ENCODE measurements around the gene CCDC7.
A peak's percentile ranks its signal among the peaks of the same experiment; 100 is the strongest.

CCDC7 gene

DNA sequence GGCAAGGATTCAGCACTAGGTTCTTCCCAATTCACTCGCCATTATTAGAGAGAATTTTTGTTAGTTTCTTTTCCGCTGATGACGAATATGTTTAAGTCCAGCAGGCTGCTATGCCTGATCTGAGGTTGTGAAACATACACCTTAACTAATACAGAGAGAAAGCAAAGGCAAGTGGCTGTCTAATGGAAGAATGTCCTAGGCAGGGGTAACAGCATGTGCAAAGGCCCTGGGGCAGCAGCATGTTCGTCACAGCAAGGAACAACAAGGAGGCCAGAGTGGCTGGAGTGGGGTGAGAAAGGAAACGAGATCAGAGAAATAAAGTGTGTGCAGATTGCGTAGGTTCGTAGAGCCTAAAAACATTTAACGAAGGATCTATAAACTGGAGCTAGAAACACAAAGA is 35.4 kb upstream of the CCDC7 start:
- DNase-seq (ENCODE audit: low read depth), result no peak
- H3K4me3 ChIP-seq (ENCODE audit: low read depth, low read length), result no peak overlapping the region
- TF ChIP-seq, protein P1, sequence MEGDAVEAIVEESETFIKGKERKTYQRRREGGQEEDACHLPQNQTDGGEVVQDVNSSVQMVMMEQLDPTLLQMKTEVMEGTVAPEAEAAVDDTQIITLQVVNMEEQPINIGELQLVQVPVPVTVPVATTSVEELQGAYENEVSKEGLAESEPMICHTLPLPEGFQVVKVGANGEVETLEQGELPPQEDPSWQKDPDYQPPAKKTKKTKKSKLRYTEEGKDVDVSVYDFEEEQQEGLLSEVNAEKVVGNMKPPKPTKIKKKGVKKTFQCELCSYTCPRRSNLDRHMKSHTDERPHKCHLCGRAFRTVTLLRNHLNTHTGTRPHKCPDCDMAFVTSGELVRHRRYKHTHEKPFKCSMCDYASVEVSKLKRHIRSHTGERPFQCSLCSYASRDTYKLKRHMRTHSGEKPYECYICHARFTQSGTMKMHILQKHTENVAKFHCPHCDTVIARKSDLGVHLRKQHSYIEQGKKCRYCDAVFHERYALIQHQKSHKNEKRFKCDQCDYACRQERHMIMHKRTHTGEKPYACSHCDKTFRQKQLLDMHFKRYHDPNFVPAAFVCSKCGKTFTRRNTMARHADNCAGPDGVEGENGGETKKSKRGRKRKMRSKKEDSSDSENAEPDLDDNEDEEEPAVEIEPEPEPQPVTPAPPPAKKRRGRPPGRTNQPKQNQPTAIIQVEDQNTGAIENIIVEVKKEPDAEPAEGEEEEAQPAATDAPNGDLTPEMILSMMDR (conservative IDR thresholded peaks at IDR 0.05; ENCODE audit: low read depth, low read length), result no peak

DNA sequence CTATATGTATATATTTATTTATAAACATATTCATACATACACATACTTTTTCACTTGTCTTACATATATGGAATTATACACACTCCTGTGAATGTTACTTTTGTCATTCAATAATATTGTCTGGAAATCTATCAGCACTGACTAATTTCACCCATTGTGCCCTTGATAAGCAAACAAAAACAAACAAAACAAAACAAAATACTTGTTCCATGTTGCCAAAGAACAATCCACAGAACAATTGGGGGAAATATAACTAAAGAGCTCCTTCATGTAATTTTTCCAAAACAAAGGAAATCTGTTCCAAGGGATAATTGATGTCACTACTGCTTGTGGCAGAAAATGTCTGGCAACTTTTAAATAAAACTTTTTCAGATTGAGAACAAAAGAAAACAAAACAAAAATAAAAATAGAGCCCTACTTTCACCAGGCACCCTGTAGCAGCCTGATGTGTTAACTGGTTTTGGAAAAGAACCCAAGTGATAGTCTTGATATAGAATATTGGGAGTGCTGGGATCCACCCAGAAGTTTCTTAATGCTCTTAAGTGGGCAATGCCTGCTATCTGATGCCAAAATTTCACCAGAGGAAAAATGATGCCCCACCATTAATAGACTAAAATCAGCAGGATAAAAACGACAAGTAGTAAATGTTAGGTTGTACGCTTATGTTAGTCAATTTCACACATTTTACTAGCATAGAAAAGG is 34.0 kb upstream of the CCDC7 start:
- no peak overlapping the region for H3K4me3 ChIP-seq (ENCODE audit: low read depth, low read length)
- DNase-seq (ENCODE audit: low read depth), result peak; percentile 7
- TF ChIP-seq, protein P1 (conservative IDR thresholded peaks at IDR 0.05; ENCODE audit: low read depth, low read length), result no peak

DNA sequence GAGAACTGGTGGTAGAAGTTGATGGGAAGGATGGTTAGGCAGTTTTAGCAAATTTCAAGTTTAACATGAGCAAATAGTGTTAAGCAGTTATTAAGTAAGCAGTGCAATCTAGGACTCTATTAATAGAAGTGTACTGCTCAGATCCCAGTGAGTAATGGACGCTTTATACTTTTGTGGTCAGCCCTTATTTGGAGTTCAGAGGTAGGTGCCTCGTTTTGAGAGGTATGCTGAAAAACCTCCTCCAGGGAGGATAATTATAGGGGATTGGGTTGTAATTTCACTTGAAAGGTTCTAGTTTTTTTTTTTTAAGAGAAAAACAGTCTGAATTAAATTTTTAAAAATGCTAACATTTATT is 33.5 kb upstream of the CCDC7 start:
- no peak overlapping the region for H3K4me3 ChIP-seq (ENCODE audit: low read depth, low read length)
- TF ChIP-seq, protein P1 (conservative IDR thresholded peaks at IDR 0.05; ENCODE audit: low read depth, low read length), result no peak
- DNase-seq (ENCODE audit: low read depth), result peak; percentile 72

DNA sequence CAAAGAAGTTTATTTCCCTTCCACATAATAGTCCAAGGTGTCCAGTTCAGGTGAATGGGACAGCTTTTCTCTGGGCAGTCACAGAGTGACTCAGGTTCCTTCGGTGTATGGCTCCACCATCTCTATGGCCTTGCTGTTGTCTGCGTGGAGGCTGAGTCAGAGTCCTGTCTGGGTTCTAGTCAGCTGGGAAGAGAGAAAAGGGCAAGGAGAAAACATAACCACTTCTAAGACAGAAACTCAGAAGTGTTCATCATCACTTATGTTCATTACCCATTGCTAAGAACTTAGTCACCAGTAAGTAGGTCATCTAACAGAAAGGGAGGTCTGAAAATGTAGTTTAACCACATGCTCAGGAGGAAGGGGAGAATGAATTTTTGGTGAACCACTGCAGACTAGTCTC is 32.4 kb upstream of the CCDC7 start:
- DNase-seq (ENCODE audit: low read depth), result peak; percentile 93
- TF ChIP-seq, protein P1 (conservative IDR thresholded peaks at IDR 0.05; ENCODE audit: low read depth, low read length), result no peak
- H3K4me3 ChIP-seq (ENCODE audit: low read depth, low read length), result no peak overlapping the region

DNA sequence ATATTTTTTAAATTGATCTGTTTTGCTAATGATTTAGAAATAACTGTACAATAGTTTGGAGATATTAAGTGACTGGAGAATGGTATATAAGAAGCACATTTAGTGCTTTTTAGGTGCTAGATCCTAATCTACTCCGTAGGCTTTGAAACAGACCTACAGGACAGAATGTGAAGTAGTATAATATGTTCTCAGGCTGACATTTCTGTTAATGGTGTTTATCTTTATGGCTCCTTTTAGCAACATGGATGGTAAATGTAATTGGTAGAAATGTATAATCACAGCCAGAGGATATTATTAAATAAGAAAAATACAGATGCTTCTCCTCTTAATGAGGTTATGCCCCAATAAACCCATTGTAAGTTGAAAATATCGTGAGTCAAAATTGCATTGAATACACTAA is 30.6 kb upstream of the CCDC7 start:
- no peak for DNase-seq (ENCODE audit: low read depth)
- TF ChIP-seq, protein P1 (conservative IDR thresholded peaks at IDR 0.05; ENCODE audit: low read depth, low read length), result no peak
- H3K4me3 ChIP-seq (ENCODE audit: low read depth, low read length), result no peak overlapping the region

DNA sequence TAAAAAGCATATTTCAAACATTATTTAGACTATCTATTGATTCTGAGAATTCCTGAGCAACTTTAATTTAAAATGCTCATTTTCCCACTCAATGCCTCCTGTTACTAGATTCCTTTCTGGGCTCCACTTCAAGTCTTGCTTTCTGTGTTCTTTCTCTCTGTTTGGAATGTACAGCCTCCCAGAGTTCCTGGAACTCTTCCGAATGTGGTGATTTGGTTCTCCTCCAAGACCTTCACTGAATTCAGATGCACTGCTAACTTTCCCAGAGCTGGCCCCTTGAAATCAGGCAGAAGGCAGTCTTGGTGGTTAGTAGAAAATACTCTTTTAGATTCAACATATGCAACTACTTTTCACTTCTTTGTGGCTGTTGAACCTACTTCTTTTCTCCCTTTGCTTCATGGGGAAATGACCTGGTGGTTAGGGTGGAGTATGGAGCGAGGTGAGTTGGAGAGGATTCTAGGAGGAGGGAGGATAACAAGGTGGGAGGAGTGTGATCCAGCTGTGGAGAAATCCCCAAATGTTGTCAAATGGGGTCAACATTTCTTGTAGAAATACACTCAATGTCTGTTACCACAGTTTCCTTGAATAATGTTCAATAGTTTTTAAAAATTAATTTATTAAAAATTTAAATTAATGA is 27.9 kb upstream of the CCDC7 start:
- H3K4me3 ChIP-seq (ENCODE audit: low read depth, low read length), result no peak overlapping the region
- peak; percentile 94 for DNase-seq (ENCODE audit: low read depth)
- TF ChIP-seq, protein P1 (conservative IDR thresholded peaks at IDR 0.05; ENCODE audit: low read depth, low read length), result no peak

DNA sequence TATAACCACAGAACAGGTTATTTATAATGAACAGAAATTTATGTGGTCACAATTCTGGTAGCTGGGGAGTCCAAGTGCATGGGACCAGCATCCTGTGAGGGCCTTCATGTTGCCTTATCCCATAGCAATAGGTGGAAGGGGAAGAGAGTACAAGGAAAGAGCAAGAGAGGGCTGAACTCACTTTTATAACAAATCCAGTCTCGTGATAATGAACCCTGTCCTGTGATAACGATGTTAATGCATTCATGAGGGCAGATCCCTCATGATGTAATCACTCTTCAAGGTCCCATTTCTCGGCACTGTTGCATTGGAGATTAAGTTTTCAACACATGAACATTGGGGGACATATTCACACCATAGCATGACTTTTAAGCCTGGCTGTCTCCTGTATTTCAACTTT is 27.4 kb upstream of the CCDC7 start:
- TF ChIP-seq, protein P1 (conservative IDR thresholded peaks at IDR 0.05; ENCODE audit: low read depth, low read length), result no peak
- DNase-seq (ENCODE audit: low read depth), result no peak

More for the DNA sequence above, 27.4 kb upstream of the CCDC7 start:
- H3K4me3 ChIP-seq (ENCODE audit: low read depth, low read length), result no peak overlapping the region
